CD4-positive, alpha-beta T cell (primary cell): ENCODE results near the gene BPIFA1. TPM values are rescaled to one million over a fixed set of nuclear protein-coding genes. Genes with fewer than 3 reads are reported as not detected.

Experiments
- ATAC-seq: fragments of 200-7000 bp; cut with Tn5 transposase; one replicate; pipeline ENCODE4 v1.10.0; 2022; ENCODE audit warnings: mild to moderate bottlenecking; ENCODE audit not compliant: poor library complexity
- CTCF ChIA-PET: fragments of 350-600 bp; sonication (Branson Sonifier 250); formaldehyde crosslinking; loops from one replicate; lab custom pipeline; 2021; ENCODE audit warnings: antibody characterized with exemption, inconsistent platforms; lab: Charles Lee
- POLR2A ChIA-PET: fragments of 350-600 bp; sonication (Branson Sonifier 250); formaldehyde crosslinking; loops from one replicate; lab custom pipeline; 2021; ENCODE audit warnings: antibody characterized with exemption, inconsistent platforms; lab: Charles Lee
- DNase-seq, 14 experiments: peaks; one replicate each; pipeline ENCODE4 v3.0.0-alpha.2; 2013 to 2020; ENCODE audit warnings: mixed read lengths in 2 of 14
- H3K27ac ChIP-seq, 2 donors: one replicate each; pipeline versions ENCODE4 v1.5.1 to v1.7.0; 2013; ENCODE audit warnings: low read length in 2 of 2, low read depth in 1 of 2, mild to moderate bottlenecking in 1 of 2
- H3K27me3 ChIP-seq, 2 experiments: 1 replicate in 1 of 2; 2 replicates in 1 of 2; pipeline versions ENCODE4 v1.6.1 to v1.7.0; 2013; ENCODE audit warnings: low read length in 2 of 2, control low read depth in 1 of 2, mild to moderate bottlenecking in 1 of 2, moderate library complexity in 1 of 2; ENCODE audit not compliant: insufficient read depth in 2 of 2, control insufficient read depth in 1 of 2
- H3K36me3 ChIP-seq: one replicate; pipeline ENCODE4 v1.6.1; 2013; ENCODE audit warnings: low read length, control low read depth; ENCODE audit not compliant: insufficient read depth
- H3K4me1 ChIP-seq: one replicate; pipeline ENCODE4 v1.6.1; 2013; ENCODE audit warnings: low read length, control low read depth; ENCODE audit not compliant: insufficient read depth
- H3K4me3 ChIP-seq: one replicate; pipeline ENCODE4 v1.5.1; 2013; ENCODE audit warnings: mild to moderate bottlenecking, low read length, moderate library complexity
- H3K9me3 ChIP-seq, 2 experiments: 1 replicate in 1 of 2; 2 replicates in 1 of 2; pipeline versions ENCODE4 v1.6.1 to v1.7.0; 2013; ENCODE audit warnings: low read length in 2 of 2, mild to moderate bottlenecking in 2 of 2, control low read depth in 1 of 2, moderate library complexity in 1 of 2; ENCODE audit not compliant: control insufficient read depth in 1 of 2, insufficient read depth in 1 of 2
- H3K27ac Mint-ChIP-seq: one replicate; pipeline ENCODE4 v1.8.0; 2020; ENCODE audit warnings: mixed read lengths
- H3K27me3 Mint-ChIP-seq: one replicate; pipeline ENCODE4 v1.8.0; 2021; ENCODE audit warnings: mixed read lengths
- H3K36me3 Mint-ChIP-seq: one replicate; pipeline ENCODE4 v1.8.0; 2021; ENCODE audit warnings: low read depth, mixed read lengths
- H3K4me1 Mint-ChIP-seq: one replicate; pipeline ENCODE4 v1.8.0; 2021; ENCODE audit warnings: low read depth, mixed read lengths
- H3K4me3 Mint-ChIP-seq: one replicate; pipeline ENCODE4 v1.8.0; 2020; ENCODE audit warnings: mild to moderate bottlenecking, mixed read lengths
- H3K9me3 Mint-ChIP-seq: one replicate; pipeline ENCODE4 v1.8.0; 2020; ENCODE audit warnings: mixed read lengths
- intact Hi-C, 2 experiments: fragments of 100-400 bp; cut with DNase I in 1 of 2; cut with micrococcal nuclease in 1 of 2; formaldehyde crosslinking; loops; one replicate each; pipeline versions ENCODE4 v1.15.1 to v1.9.0; 2023 to 2025; cut with DNase I, micrococcal nuclease
- total RNA-seq, 174 experiments: library from RNA in 2 of 174; stranded (reverse) in 2 of 174; gene quantifications; one replicate each; pipeline ENCODE4 v1.2.3 and lab custom pipeline; 2021 to 2026
- TF ChIP-seq, protein P1 (sequence below): fragments of 200-600 bp; IDR thresholded peaks from one replicate; pipeline ENCODE4 v1.8.0; 2022; ENCODE audit warnings: antibody characterized with exemption, mild to moderate bottlenecking

BPIFA1 gene
- total RNA-seq, 2 experiments from 2014 or later = not detected

DNA sequence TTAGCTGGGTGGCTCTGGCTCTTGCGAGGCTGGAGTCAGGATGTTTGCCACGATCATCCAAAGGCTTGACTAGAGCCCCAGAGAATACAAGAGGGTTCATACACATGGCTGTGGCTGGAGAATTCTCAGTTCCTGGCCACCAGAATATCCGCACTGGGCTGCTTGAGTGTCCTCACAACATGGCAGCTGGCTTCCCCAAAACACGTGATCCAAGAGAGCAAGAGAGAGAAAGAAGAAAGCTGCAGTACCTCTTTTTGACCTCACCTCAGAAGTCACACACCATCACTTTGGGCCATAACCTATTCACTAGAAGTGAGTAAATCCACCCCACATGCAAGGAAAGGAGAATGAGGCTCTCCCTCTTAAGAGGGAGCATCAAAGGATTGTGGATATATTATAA, 25.7 kb downstream of the BPIFA1 start:
- H3K36me3 ChIP-seq = no peaks in the 10 kb centered on the region
- H3K4me3 Mint-ChIP-seq = no peak overlapping the region
- peaks cover 56% of the 10 kb centered on the region for H3K27me3 Mint-ChIP-seq
- no peaks in the 10 kb centered on the region for H3K36me3 Mint-ChIP-seq
- no peak overlapping the region for H3K4me3 ChIP-seq
- H3K9me3 Mint-ChIP-seq = no peaks in the 10 kb centered on the region
- H3K27ac Mint-ChIP-seq = no peak overlapping the region
- no peak for ATAC-seq
- peaks cover 0 to 4% of the 10 kb centered on the region in 2 experiments for H3K9me3 ChIP-seq
- TF ChIP-seq, protein P1, sequence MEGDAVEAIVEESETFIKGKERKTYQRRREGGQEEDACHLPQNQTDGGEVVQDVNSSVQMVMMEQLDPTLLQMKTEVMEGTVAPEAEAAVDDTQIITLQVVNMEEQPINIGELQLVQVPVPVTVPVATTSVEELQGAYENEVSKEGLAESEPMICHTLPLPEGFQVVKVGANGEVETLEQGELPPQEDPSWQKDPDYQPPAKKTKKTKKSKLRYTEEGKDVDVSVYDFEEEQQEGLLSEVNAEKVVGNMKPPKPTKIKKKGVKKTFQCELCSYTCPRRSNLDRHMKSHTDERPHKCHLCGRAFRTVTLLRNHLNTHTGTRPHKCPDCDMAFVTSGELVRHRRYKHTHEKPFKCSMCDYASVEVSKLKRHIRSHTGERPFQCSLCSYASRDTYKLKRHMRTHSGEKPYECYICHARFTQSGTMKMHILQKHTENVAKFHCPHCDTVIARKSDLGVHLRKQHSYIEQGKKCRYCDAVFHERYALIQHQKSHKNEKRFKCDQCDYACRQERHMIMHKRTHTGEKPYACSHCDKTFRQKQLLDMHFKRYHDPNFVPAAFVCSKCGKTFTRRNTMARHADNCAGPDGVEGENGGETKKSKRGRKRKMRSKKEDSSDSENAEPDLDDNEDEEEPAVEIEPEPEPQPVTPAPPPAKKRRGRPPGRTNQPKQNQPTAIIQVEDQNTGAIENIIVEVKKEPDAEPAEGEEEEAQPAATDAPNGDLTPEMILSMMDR = no peak
- no peak overlapping the region for H3K27ac ChIP-seq
- ChIA-PET CTCF (no interaction called here), POLR2A (no interaction called here)
- no peaks in the 10 kb centered on the region for H3K4me1 ChIP-seq
- H3K27me3 ChIP-seq = peaks cover 6 to 9% of the 10 kb centered on the region in 2 experiments
- no peaks in the 10 kb centered on the region for H3K4me1 Mint-ChIP-seq
- intact Hi-C loops = no loop called here
- no peak for DNase-seq

GRCh38 chr20:33262658-33263065, 26.9 kb downstream of the BPIFA1 start:
- Mint-ChIP-seq H3K4me3 (no peak overlapping the region), H3K9me3 (no peaks in the 10 kb centered on the region), H3K27ac (no peak overlapping the region), H3K36me3 (no peaks in the 10 kb centered on the region), H3K27me3 (peaks cover 61% of the 10 kb centered on the region), H3K4me1 (no peaks in the 10 kb centered on the region)
- H3K36me3 ChIP-seq = no peaks in the 10 kb centered on the region
- TF ChIP-seq, protein P1 = no peak
- ChIA-PET CTCF (no interaction called here), POLR2A (no interaction called here)
- H3K4me1 ChIP-seq = no peaks in the 10 kb centered on the region
- H3K9me3 ChIP-seq = peaks cover 0 to 4% of the 10 kb centered on the region in 2 experiments
- no peak overlapping the region for H3K4me3 ChIP-seq
- DNase-seq = peak in 2 of 14 experiments; percentile 39 to 47
- peaks cover 6 to 9% of the 10 kb centered on the region in 2 experiments for H3K27me3 ChIP-seq
- no peak overlapping the region for H3K27ac ChIP-seq
- no peak for ATAC-seq
- intact Hi-C loops = no loop called here

DNA sequence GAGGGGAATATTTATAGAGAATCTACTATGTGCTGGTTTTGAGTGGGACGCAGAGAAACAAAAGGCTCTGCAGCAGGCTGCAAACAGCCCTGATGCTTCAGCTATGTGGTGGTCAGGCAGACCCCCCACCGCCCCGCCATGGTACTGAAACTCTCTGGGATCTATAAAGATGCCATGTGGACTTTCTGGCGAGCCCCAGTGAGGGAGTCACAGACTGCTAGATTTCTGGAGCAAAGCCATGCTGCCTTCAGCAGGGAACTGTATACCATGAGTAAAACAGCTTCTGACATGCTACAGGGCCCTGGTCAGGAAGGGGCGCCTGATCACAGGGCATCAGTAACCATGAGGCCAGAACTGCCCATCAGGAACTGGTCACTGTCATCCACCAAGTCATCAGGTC, 28.0 kb downstream of the BPIFA1 start:
- no peak overlapping the region for H3K4me3 Mint-ChIP-seq
- peaks cover 64% of the 10 kb centered on the region for H3K27me3 Mint-ChIP-seq
- H3K4me1 ChIP-seq = no peaks in the 10 kb centered on the region
- H3K4me3 ChIP-seq = no peak overlapping the region
- no peaks in the 10 kb centered on the region for H3K36me3 Mint-ChIP-seq
- H3K27ac Mint-ChIP-seq = no peak overlapping the region
- no peaks in the 10 kb centered on the region for H3K9me3 Mint-ChIP-seq
- no peaks in the 10 kb centered on the region for H3K36me3 ChIP-seq
- TF ChIP-seq, protein P1 = no peak
- H3K27ac ChIP-seq = no peak overlapping the region
- ChIA-PET CTCF (no interaction called here), POLR2A (no interaction called here)
- ATAC-seq (no peak), DNase-seq (no peak)
- intact Hi-C loops = no loop called here
- H3K4me1 Mint-ChIP-seq = no peaks in the 10 kb centered on the region
- H3K9me3 ChIP-seq = peaks cover 0 to 4% of the 10 kb centered on the region in 2 experiments
- peaks cover 9% of the 10 kb centered on the region in 2 experiments for H3K27me3 ChIP-seq
